Endothelial cell of umbilical vein (primary cell): ENCODE results near the gene RRM2. TPM values are rescaled to one million over a fixed set of nuclear protein-coding genes. Genes with fewer than 3 reads are reported as not detected.
"Not testable (repeated sequence)": the region's sequence is repeated elsewhere in the genome, so short reads cannot be mapped to it uniquely, and the experiment has no call there.

ENCODE experiments used
- BruUV-seq: library from RNA; stranded (reverse); fragments of 400-500 nt; replicated peaks from 2 replicates; lab custom pipeline; 2021; lab: Mats Ljungman, UMichigan
- CTCF ChIA-PET: fragments of 300-600, 350-600 bp; sonication (Branson Sonifier 250); formaldehyde crosslinking; loops from one replicate; lab custom pipeline; 2021; ENCODE audit warnings: antibody characterized with exemption, inconsistent platforms; lab: Charles Lee
- POLR2A ChIA-PET: fragments of 300-600, 350-600 bp; sonication (Branson Sonifier 250); formaldehyde crosslinking; loops from one replicate; lab custom pipeline; 2021; ENCODE audit warnings: antibody characterized with exemption, inconsistent platforms; lab: Charles Lee
- DNase-seq: peaks from one replicate; pipeline ENCODE4 v3.0.0-alpha.2; 2011; ENCODE audit warnings: low read depth, low spot score
- FAIRE-seq: peaks from 2 replicates; lab custom pipeline; 2011; peaks lifted over from hg19 to GRCh38; lab: Jason Lieb, UNC
- H2AFZ ChIP-seq: 2 replicates; pipeline ENCODE4 v1.6.0; 2012; ENCODE audit warnings: low read depth, low read length, control low read depth, inconsistent platforms
- H3K27ac ChIP-seq: 2 replicates; pipeline ENCODE4 v1.5.1; 2011; ENCODE audit warnings: low read depth, mild to moderate bottlenecking, control low read depth, low read length, moderate library complexity; ENCODE audit not compliant: insufficient read depth
- H3K27me3 ChIP-seq, 2 experiments: 2 replicates each; pipeline versions ENCODE4 v1.6.0 to v1.6.1; 2011; ENCODE audit warnings: low read length in 2 of 2, mixed read lengths in 1 of 2; ENCODE audit not compliant: control insufficient read depth in 2 of 2, insufficient read depth in 2 of 2
- H3K36me3 ChIP-seq, 2 experiments: 2 replicates in 1 of 2; 3 replicates in 1 of 2; pipeline ENCODE4 v1.5.1; 2011; ENCODE audit warnings: low read length in 2 of 2, mild to moderate bottlenecking in 1 of 2, moderate library complexity in 1 of 2; ENCODE audit not compliant: control insufficient read depth in 2 of 2, insufficient read depth in 2 of 2; ENCODE audit errors: extremely low read depth in 1 of 2
- H3K4me1 ChIP-seq: 3 replicates; pipeline ENCODE4 v1.5.1; 2011; ENCODE audit warnings: mild to moderate bottlenecking, low read length; ENCODE audit not compliant: control insufficient read depth, insufficient read depth; ENCODE audit errors: extremely low read depth
- H3K4me2 ChIP-seq: 2 replicates; pipeline ENCODE4 v1.6.1; 2011; ENCODE audit warnings: low read length, control low read depth, mixed read lengths; ENCODE audit not compliant: insufficient read depth
- H3K4me3 ChIP-seq, 3 experiments: fragments of 200-600 bp in 1 of 3; sonication (generic), shearing (Covaris generic) in 1 of 3; replicated peaks in 1 of 3; 2 replicates each; pipeline ENCODE4 v1.5.1; 2011 to 2016; ENCODE audit warnings: control low read depth in 3 of 3, low read length in 3 of 3, mild to moderate bottlenecking in 2 of 3, inconsistent platforms in 1 of 3, low read depth in 1 of 3, moderate library complexity in 1 of 3; ENCODE audit not compliant: insufficient read depth in 1 of 3
- H3K79me2 ChIP-seq: 2 replicates; pipeline ENCODE4 v1.6.0; 2012; ENCODE audit warnings: low read length, inconsistent platforms; ENCODE audit not compliant: control insufficient read depth, insufficient read depth
- H3K9ac ChIP-seq: replicated peaks from 2 replicates; pipeline ENCODE3; 2011; ENCODE audit warnings: low read length, control low read depth; ENCODE audit not compliant: insufficient read depth; ENCODE audit errors: extremely low read depth
- H3K9me1 ChIP-seq: replicated peaks from 3 replicates; pipeline ENCODE4 v1.6.0; 2011; ENCODE audit warnings: mild to moderate bottlenecking, low read length; ENCODE audit not compliant: control insufficient read depth, insufficient read depth; ENCODE audit errors: extremely low read depth
- H3K9me3 ChIP-seq: replicated peaks from 2 replicates; pipeline ENCODE4 v1.5.1; 2012; ENCODE audit warnings: low read length, inconsistent platforms; ENCODE audit not compliant: control insufficient read depth, insufficient read depth
- H4K20me1 ChIP-seq: replicated peaks from 2 replicates; pipeline ENCODE3; 2011; ENCODE audit warnings: mild to moderate bottlenecking, low read length; ENCODE audit not compliant: control insufficient read depth, insufficient read depth; ENCODE audit errors: extremely low read depth
- EZH2 ChIP-seq: IDR thresholded peaks from 2 replicates; pipeline ENCODE4 v1.6.1; 2012; ENCODE audit warnings: borderline replicate concordance, low read depth, mild to moderate bottlenecking, moderate library complexity, low read length, inconsistent platforms; ENCODE audit not compliant: severe bottlenecking
- dilution Hi-C: fragments of 300-500 bp; cut with MboI; formaldehyde crosslinking; loops from one replicate; pipeline ENCODE4 v1.15.0; 2019; ENCODE audit warnings: low sequenced_read_pairs; ENCODE audit not compliant: extremely low pct_ligation_motif_present
- intact Hi-C: fragments of 100-400 bp; cut with micrococcal nuclease; formaldehyde crosslinking; loops from one replicate; pipeline ENCODE4 v1.10.0; 2022
- polyA plus RNA-seq, 4 experiments: library from polyadenylated mRNA; depleted of rRNA in 3 of 4; stranded (reverse) in 3 of 4; unstranded in 1 of 4; fragments of >200 nt; gene quantifications; 2 replicates each; pipeline versions ENCODE4 v1.2.1 to v1.2.3, GENCODE V29; 2011 to 2012; ENCODE audit warnings: missing spikeins in 1 of 4
- total RNA-seq: library from RNA; stranded (reverse); gene quantifications from 2 replicates; pipeline ENCODE4 v1.2.3, GENCODE V29; 2021

The RRM2 gene
- total and polyA plus RNA-seq, 2 donors (not counting 3 experiments of a cell fraction or from before 2014, with no cell fraction given), result 40.9 to 246 TPM

DNA sequence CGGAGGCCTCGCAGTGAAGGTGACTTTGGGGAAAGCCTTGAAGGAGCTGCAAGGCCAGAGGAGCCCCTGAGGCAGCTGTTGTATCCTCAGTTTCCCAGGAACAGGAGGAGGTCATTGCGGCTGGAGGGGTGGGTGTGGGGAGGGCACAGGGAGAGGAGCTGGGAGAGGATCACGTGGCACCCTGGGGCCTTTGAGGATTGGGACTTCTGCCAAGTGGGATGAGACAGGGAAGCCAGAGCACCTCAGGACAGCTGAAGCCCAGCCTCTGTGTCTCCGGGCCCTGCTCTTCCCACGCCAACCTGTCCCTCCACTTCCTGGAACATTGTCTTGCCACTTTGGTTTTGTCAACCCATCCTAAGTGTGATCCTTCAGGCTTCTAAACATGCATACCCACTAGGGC lies 19.4 kb upstream of the RRM2 start:
- intact Hi-C loops, result no loop called here
- H3K4me2 ChIP-seq, result no peak overlapping the region
- no peaks in the 10 kb centered on the region for H3K9me3 ChIP-seq
- no peaks in the 10 kb centered on the region for H3K9me1 ChIP-seq
- H2AFZ ChIP-seq, result no peak overlapping the region
- DNase-seq, result no peak
- no peaks in the 10 kb centered on the region for H3K27me3 ChIP-seq
- TF ChIP-seq EZH2, result no peak
- no peak overlapping the region for H3K27ac ChIP-seq
- ChIA-PET POLR2A (no interaction called here), CTCF (interaction anchor here (1.4 to 3.9 kb wide), 2 partner anchors 12 to 31 kb away, joined by 4 to 33 read pairs; no protein-coding TSS in a partner anchor)
- no peak for FAIRE-seq
- BruUV-seq, result no TSS peak
- no peaks in the 10 kb centered on the region for H3K79me2 ChIP-seq
- H3K4me1 ChIP-seq, result no peaks in the 10 kb centered on the region
- no peak overlapping the region for H3K9ac ChIP-seq
- H4K20me1 ChIP-seq, result no peaks in the 10 kb centered on the region
- dilution Hi-C loops, result no loop called here
- H3K4me3 ChIP-seq, result no peak overlapping the region
- H3K36me3 ChIP-seq, result no peaks in the 10 kb centered on the region

DNA sequence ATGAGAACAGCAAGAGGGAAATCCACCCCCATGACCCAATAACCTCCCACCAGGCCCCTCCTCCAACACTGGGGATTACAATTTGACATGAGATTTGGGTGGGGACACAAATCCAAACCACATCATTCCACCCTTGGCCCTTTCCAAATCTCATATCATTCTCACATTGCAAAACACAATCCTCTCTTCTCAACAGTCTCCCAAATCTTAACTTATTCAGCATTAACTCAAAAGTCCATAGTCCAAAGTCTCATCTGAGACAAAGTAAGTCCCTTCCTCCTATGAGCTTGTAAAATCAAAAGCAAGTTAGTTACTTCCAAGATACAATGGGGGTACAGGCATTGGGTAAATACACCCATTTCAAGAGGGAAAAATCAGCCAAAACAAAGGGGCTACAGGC lies 17.6 kb upstream of the RRM2 start:
- intact Hi-C loops, H3K4me1 ChIP-seq, FAIRE-seq, H3K27me3 ChIP-seq, H3K36me3 ChIP-seq, H3K4me2 ChIP-seq, H3K9ac ChIP-seq, DNase-seq, H3K4me3 ChIP-seq, dilution Hi-C loops, H3K79me2 ChIP-seq, BruUV-seq, POLR2A ChIA-PET, H2AFZ ChIP-seq, H3K9me3 ChIP-seq, H4K20me1 ChIP-seq, H3K27ac ChIP-seq, H3K9me1 ChIP-seq: not testable (repeated sequence)
- CTCF ChIA-PET, result interaction anchor here (1.0 to 1.4 kb wide), 2 partner anchors 32 to 330 kb away, joined by 3 to 8 read pairs; no protein-coding TSS in a partner anchor
